Adrenal gland (tissue), 5 donors: ENCODE data around the gene TRMT10A.

ENCODE experiments used
- POLR2A ChIP-seq, 2 donors: fragments of 450-650 bp; IDR thresholded peaks; one replicate each; pipeline ENCODE4 v1.6.1; 2017; ENCODE audit warnings: antibody characterized with exemption in 2 of 2, mild to moderate bottlenecking in 2 of 2, moderate library complexity in 1 of 2
- TF ChIP-seq, protein P1 (sequence below), 6 experiments: fragments of 450-650 bp in 4 of 6; fragments of 200-600 bp in 2 of 6; sonication (generic) in 1 of 6; IDR thresholded peaks; 1 replicate in 5 of 6; 2 replicates in 1 of 6; pipeline versions ENCODE4 v1.5.1 to v1.8.0; 2016 to 2021; ENCODE audit warnings: antibody characterized with exemption in 6 of 6, mild to moderate bottlenecking in 2 of 6, moderate library complexity in 1 of 6
- donor health status: DM: no; HTN: no; CAD: no.

DNA sequence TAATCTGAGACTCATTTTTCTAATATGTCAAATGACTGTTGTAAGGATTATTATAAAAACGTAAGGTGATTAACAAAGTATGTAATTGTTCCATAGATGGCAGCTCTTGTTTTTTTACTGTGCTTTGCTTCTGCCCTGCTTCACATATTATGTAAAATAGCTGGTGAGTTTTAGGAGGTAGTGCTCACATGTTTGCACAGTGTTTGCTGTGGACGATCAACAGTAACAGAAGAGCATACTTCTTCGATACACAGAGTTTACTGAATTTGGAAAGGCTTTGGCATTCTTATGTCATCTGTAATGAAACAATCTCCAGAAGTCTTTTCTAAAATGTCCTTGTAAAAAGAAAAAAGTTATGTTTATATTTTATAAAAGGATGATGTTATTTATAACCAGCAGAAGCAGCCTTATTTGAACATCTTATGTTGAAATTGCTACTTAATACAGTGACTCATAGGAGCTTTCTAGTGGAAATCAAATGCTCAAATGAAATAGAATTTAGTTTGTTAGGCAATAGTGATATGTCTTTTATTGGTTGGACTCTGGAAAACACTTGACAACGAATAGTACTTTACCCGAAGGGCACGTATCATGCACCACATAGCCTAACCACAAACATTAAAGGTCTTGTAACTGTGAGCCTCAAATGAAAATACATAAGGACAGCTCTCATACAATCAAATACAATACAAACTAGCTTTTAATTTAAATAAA, 8.8 kb upstream of the TRMT10A start:
- TF ChIP-seq POLR2A (IDR thresholded peaks at IDR 0.05), result no peak
- TF ChIP-seq, protein P1, sequence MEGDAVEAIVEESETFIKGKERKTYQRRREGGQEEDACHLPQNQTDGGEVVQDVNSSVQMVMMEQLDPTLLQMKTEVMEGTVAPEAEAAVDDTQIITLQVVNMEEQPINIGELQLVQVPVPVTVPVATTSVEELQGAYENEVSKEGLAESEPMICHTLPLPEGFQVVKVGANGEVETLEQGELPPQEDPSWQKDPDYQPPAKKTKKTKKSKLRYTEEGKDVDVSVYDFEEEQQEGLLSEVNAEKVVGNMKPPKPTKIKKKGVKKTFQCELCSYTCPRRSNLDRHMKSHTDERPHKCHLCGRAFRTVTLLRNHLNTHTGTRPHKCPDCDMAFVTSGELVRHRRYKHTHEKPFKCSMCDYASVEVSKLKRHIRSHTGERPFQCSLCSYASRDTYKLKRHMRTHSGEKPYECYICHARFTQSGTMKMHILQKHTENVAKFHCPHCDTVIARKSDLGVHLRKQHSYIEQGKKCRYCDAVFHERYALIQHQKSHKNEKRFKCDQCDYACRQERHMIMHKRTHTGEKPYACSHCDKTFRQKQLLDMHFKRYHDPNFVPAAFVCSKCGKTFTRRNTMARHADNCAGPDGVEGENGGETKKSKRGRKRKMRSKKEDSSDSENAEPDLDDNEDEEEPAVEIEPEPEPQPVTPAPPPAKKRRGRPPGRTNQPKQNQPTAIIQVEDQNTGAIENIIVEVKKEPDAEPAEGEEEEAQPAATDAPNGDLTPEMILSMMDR (IDR thresholded peaks at IDR 0.05), result no peak
